ENCODE results near the gene C6orf89.
A peak's percentile ranks its signal among the peaks of the same experiment; 100 is the strongest.

DNA sequence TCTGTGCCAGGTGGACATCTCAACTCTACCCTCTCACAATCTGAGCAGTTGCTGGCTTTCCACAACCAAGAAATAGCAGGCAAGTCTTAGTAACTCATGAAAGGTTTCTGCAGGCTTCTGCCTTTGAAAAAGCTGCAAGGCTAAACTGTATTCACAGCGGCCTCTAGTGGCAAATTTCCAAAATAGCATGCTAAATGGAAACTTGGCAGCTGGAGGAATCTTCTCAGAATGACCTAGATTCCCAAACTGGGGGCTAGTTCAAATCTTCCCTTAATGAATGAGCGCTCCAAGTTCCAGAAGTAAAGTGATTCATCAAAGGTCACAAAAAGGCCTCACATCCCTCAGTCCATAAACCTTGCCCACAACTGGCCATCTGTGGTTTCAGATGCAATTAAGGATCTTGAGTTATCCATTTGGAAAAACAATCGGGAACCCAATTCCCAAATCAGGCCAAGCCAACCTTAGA is 34.6 kb upstream of the C6orf89 start:
- TF ChIP-seq, protein P1, sequence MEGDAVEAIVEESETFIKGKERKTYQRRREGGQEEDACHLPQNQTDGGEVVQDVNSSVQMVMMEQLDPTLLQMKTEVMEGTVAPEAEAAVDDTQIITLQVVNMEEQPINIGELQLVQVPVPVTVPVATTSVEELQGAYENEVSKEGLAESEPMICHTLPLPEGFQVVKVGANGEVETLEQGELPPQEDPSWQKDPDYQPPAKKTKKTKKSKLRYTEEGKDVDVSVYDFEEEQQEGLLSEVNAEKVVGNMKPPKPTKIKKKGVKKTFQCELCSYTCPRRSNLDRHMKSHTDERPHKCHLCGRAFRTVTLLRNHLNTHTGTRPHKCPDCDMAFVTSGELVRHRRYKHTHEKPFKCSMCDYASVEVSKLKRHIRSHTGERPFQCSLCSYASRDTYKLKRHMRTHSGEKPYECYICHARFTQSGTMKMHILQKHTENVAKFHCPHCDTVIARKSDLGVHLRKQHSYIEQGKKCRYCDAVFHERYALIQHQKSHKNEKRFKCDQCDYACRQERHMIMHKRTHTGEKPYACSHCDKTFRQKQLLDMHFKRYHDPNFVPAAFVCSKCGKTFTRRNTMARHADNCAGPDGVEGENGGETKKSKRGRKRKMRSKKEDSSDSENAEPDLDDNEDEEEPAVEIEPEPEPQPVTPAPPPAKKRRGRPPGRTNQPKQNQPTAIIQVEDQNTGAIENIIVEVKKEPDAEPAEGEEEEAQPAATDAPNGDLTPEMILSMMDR (IDR thresholded peaks at IDR 0.05), result peak; percentile 50 to 58
- no peak for TF ChIP-seq POLR2AphosphoS5 (IDR thresholded peaks at IDR 0.05)
- TF ChIP-seq EP300 (IDR thresholded peaks at IDR 0.05), result no peak

Measured in suprapubic skin (tissue), 4 donors.